ENCODE data around the gene KLHDC1.
"Not testable (repeated sequence)": the region's sequence is repeated elsewhere in the genome, so short reads cannot be mapped to it uniquely, and the experiment has no call there.

The KLHDC1 gene

DNA sequence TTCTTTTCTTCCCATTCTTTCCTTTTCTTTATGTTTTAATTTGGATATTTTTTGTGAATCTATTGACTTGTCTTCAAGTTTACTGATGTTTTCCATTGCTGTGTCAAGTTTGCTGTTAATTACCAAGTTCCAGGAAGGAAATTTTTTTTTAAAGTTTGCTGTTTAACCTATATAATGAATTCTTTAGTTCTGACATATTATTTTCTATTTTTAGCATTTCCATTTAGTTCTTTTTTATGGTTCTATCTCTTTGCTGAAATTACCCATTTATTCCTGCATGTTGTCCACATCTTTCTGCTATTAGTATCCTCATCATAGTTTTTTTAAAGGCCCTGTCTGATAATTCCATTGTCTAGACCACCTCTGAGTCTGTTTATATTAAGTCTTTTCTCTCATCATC lies 27.8 kb downstream of the KLHDC1 start:
- Histone ChIP-seq H3K4me3 (no peak overlapping the region), H3K27ac (no peak overlapping the region)

DNA sequence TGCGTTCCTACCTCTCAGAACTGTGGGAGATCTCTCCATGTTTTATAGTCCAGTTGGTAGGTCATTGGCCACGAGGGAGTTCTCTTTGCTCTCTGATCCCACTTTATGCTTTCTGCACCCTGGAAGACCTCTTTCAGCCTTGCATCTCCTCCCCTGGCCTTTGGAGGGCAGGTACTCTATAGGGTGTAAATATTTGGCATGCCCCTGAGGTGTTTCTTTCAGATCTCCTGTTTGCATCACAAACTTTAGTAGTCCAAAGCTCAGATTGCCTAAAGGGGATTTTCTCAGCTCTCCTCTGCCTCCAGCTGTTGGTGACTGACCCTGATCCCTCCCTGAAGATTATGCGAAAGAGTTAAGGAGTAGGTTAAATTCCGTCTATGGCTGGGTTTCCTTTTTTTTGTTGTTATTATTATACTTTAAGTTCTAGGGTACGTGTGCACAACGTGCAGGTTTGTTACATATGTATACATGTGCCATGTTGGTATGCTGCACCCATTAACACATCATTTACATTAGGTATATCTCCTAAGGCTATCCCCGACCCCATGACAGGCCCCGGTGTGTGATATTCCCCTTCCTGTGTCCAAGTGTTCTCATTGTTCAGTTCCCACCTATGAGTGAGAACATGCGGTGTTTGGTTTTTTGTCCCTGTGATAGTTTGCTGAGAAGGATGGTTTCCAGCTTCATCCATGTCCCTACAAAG lies 29.0 kb downstream of the KLHDC1 start:
- H3K4me3 ChIP-seq, H3K27ac ChIP-seq: not testable (repeated sequence)

DNA sequence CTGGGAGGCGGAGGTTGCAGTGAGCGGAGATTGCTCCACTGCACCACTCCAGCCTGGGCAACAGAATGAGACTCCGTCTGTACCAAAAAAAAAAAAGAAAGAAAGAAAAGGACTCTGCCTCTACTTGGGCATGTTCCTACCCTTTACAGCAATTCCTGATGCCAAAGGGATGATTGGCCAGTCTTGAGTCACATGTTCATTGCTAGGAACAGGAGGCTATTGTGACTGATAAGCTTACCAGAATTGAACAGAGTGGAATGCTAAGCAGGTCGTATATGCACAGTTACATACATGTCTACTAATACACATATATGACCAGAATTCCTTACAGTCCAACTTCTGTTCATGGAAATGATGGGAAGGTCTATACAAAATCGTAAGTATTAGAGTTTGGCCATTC lies 34.3 kb downstream of the KLHDC1 start:
- H3K27ac ChIP-seq: no peak overlapping the region
- H3K4me3 ChIP-seq: no peak overlapping the region

DNA sequence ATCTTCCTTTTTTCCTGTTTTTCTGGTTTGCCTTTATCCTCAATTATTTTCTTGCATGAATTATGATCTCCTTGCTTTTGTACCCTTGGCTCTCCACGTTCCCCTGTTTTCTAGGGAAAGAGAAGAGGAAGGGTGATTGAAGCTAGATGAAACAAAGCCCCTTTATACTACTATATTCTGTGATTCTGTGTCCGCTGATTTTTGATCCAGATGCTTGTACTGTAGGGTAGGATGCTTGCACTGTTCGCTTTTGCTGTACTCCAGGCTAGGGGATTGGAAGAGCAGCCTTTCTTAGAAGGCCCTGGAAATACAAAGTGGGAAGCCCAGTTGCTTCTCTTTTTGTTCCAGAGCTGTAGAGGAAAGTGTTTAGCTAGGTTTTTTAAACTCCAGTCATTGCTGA lies 40.0 kb downstream of the KLHDC1 start:
- no peak overlapping the region for H3K4me3 ChIP-seq
- no peak overlapping the region for H3K27ac ChIP-seq

DNA sequence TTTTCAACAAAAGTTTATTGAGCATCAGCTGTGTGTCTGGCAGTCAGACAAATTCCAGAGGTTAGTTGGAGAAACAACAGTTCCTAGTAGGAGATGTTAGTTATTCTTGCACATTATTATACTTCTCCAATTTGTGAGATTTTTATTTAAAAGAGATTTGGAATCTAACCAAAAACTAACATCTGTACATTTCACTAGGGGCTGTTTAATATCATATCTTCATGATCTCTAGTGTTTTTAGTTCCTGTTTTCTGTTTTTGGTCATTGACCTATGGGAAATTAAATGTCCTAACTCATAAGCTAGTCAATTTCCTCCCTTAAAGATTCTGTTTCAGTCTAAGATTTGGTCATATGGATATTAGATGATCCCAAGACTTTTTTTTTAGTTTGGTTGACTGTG lies 40.9 kb downstream of the KLHDC1 start:
- Histone ChIP-seq H3K27ac (no peak overlapping the region), H3K4me3 (no peak overlapping the region)

DNA sequence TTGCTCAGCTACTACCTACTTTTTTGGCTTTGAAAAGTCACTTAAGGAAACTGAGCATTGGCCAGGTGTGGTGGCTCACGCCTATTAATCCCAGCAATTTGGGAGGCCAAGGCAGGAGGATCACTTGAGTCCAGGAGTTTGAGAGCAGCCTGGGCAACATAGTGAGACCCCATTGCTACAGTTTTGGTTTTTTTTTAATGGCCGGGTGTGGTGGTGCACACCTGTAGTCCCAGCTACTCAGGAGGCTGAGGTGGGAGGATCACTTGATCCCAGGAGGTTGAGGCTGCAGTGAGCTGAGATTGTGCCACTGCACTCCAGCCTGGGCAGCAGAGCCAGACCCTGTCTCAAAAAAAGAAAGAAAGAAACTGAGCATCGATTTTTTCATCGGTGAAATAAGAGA lies 42.7 kb downstream of the KLHDC1 start:
- H3K4me3 ChIP-seq, H3K27ac ChIP-seq: not testable (repeated sequence)

DNA sequence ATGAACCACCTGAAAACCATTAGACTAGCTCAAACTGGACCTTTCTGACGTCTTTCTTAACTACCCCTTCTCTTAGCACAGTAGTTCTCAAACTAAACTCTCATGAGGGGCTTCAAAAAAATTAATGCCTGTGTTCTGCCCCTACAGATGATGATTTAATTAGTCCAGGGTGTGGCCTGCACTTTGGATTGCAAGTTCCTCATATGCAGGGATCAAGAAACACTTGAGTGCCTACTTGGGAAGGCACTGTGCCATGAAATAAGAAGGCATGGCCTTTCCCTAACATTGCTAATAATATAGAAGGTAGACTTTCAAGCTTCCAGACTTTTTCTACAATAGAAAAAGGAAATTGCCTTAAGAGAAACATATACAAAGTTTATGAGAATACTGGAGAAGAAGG lies 52.3 kb downstream of the KLHDC1 start:
- no peak overlapping the region for H3K27ac ChIP-seq
- H3K4me3 ChIP-seq: no peak overlapping the region

DNA sequence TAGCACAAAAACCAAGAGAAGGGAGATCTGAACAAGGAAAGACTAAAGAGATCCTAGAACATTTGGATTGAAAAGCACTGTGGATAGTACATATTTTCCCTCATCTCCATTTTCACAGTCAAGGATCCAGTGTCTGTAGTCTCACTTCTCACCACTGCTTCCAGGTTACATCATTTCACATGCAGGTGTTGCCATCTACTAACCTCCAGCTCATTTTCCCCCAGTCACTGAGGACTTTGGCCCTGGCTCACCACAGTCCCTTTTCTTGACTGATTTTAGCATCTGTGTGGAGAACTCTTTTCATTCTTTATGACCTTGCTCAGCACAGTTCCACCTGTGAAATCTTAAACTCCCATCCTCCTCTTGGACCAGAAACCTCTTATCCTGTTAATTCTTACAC lies 53.6 kb downstream of the KLHDC1 start:
- not testable (repeated sequence) for H3K27ac ChIP-seq, H3K4me3 ChIP-seq

DNA sequence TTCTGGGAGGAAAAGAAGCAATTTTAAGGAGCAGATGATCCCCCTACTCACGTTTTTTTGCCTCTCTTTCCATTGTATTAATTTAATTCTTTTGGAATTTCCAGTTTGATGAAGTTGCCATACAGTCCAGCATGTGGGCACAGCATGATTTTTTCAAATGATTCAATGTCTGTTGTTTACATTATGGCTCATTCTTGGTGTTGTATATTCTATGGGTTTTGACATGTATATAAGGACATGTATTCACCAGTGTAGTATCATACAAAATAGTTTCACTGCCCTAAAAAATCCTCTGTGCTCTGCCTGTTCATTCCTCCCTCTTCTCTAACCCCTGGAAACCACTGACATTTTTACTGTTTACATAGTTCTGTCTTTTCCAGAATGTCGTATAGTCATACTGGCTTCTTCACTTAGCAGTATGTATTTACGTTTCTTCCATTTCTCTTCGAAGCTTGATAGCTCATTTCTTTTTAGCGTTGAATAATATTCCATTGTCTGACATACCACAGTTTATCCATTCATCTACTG lies 61.7 kb downstream of the KLHDC1 start:
- no peak overlapping the region for H3K4me3 ChIP-seq
- H3K27ac ChIP-seq: no peak overlapping the region

DNA sequence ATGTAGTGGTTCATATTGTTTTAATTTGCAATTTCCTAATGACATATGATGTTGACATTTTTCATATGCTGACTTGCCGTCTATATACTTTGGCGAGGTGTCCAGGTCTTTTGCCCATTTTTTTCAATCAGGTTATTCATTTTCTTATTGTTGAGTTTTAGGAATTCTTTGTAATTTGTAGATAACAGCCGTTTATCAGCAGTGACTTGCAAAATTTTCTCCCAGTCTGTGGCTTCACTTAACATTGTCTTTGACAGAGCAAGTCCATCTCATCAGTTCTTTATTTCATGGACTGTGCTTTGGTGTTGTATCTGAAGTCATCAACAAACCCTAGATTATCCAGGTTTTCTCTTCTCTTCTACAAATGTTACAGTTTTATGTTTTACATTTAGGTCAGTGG lies 62.5 kb downstream of the KLHDC1 start:
- H3K4me3 ChIP-seq: no peak overlapping the region

DNA sequence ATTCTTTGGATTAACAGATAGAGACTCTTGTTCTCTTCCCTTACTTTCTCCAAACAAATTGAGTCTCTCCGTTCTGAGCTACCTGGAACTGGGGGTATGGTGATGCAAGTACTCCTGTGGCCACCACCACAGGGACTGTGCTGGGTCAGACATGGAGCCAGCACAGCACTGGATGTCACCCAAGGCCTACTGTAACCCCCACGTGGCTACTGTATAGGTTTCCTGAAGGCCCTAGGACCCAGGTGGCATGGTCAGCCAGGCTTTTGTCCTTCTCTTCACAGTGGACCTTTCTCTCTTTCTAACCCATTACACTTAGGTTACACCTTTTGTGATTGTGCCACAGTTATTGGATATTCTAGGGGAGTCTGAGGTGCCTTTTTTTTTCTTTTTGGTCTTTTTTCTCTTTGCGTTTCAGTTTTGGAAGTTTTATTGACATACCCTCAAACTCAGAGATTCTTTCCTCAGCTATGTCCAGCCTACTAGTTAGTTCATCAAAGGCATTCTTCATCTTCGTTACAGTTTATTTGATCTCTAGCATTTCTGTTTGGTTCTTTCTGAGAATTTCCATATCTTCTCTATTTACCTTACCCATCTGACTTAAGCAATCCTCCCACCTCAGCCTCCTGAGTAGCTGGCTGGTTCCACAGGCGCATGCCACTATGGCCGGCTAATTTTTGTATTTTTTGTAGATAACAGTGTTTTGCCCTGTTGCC lies 69.1 kb downstream of the KLHDC1 start:
- Histone ChIP-seq H3K4me3 (no peak overlapping the region), H3K27ac (no peak overlapping the region)

More for the DNA sequence above, 62.5 kb downstream of the KLHDC1 start:
- H3K27ac ChIP-seq: no peak overlapping the region

DNA sequence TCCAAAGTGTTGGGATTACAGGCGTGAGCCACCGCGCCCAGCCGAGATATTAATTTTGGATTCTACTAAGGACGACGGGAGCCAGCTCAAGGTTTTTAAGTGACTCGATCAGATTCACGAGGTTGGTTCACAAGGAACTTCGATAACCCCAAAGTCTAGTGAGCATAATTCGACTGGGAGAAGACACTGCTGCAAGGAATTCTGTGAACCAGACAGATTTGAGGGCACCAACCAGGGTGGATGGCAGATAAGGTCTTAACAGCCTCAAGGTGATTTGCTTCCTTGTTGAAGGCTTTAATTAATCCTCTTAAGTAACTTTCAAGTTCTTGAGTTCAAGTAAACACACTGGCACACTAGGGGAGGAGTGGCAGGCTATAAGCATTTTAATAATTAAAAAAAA lies 73.9 kb downstream of the KLHDC1 start:
- Histone ChIP-seq H3K27ac (peak overlapping the region; percentile 63 to 99 (median 97)), H3K4me3 (peak overlapping the region; percentile 78 to 99 (median 86))

DNA sequence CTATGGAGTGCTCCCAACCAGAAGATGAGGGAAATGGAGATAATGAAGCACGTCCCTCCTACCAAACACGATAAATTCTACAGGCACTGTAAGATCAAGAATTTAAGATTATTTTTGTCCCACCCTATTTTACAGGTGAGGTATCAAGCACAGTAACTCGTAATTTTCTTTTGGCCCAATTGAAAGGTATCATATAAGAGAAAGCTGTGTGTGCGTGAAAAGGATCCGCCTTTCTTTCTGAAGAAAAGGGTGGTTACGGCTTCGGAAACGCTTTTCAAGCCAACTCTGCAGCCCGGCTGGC lies 74.3 kb downstream of the KLHDC1 start:
- Histone ChIP-seq H3K4me3 (peak overlapping the region; percentile 78 to 99 (median 86)), H3K27ac (peak overlapping the region; percentile 63 to 99 (median 97))

DNA sequence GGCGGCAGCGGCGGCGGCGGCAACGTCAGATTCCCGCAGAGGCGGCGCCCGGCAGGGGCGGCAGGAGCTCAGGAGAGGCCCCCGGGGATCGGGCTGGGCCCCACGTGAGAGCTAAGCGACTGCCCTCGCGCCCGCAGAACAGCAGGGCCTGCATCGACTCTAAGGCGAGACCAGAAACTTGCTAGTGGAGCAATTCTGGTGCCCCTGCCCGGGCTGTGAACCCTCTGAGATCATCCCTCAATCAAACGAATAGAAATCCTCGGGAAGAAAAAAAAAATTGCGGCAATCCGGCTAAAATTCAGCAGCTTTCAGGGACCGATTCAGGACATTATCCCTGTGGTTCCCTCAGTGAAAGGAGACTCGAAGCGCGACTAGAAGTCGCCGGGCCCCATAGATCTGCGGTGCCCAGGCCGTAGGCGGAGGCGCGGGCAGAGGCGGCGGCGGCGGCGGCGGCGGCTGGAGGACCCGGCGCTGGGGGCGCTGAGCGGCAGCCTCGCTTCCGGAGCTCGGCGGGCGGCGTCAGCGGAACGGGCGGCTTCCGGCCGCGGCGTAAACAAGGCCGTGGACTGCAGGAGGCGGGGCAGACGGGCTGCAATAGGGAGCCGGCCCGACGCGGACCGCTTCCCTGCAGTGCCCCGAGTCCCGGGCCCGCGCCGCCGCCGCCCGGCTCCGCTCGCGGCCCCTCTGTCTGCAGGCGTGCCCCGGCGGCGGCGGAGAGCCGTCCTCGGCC lies 74.8 kb downstream of the KLHDC1 start, which contains the start of gene KLHDC2:
KLHDC2 (plus strand) TSS at position 583 of the 730 bp plus-strand sequence. CDS start 316 bp downstream, outside the sequence.
- Histone ChIP-seq H3K4me3 (peak within 1 kb of the TSS; percentile 78 to 99 (median 86)), H3K27ac (peak within 1 kb of the TSS; percentile 77 to 99 (median 97))

DNA sequence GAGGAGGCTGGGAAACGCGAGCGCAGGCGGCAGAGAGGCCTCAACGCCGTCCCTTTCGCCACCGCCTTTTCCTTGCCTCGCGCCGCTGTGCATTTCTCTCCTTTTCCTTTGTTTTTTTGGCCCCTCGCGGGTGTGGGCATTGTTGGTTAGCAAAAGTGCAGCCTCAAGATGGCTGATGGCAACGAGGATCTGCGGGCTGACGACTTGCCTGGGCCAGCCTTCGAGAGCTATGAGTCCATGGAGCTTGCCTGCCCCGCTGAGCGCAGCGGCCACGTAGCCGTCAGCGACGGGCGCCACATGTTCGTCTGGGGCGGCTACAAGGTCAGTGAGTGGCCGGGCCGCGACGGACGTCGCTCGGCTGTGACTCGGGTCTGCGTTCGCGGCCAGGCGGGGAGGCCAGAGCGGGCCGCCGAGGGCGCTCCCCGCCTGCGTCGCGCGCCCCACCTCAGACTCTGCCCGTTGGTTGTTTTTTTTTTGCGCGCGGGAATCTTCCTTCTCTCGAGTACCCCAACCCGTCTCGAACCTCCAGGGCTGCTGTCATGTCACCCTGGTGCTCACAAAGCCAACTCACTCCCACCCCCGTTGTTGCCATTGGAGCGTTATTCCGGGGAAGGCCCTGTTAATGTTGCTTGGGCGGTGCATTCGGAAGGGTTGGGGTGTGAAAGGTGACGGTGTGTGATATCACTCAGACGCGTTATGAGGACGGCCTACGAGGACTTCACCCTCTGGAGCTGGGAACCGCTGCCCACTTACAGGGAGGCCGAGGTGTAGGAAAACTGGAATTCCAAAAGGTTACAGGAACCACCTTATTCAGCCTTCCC lies 75.6 kb downstream of the KLHDC1 start:
- peak overlapping the region; percentile 77 to 99 (median 97) for H3K27ac ChIP-seq
- peak overlapping the region; percentile 78 to 99 (median 86) for H3K4me3 ChIP-seq

DNA sequence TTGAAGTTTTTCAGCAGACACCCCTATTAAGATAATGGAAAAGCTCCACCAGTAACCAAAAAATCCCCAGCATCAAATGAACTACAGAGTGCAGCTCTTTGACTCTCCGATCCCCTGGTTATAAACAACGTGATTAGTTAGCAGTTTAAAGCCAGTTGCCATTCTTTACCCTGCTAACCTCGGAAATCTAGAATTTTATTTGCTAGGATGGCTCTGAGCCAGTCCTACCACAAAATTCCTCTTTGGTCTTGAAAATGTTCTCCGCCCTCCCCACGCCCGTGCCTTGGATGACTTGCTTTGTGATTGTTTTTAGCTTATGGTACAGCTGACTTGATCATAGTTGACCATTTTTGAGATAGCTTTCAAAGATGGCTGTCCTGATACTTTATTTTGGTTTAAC lies 76.3 kb downstream of the KLHDC1 start:
- H3K27ac ChIP-seq: peak overlapping the region in 19 of 21 experiments; percentile 91 to 99 (median 98)
- H3K4me3 ChIP-seq: peak overlapping the region; percentile 78 to 99 (median 86)

DNA sequence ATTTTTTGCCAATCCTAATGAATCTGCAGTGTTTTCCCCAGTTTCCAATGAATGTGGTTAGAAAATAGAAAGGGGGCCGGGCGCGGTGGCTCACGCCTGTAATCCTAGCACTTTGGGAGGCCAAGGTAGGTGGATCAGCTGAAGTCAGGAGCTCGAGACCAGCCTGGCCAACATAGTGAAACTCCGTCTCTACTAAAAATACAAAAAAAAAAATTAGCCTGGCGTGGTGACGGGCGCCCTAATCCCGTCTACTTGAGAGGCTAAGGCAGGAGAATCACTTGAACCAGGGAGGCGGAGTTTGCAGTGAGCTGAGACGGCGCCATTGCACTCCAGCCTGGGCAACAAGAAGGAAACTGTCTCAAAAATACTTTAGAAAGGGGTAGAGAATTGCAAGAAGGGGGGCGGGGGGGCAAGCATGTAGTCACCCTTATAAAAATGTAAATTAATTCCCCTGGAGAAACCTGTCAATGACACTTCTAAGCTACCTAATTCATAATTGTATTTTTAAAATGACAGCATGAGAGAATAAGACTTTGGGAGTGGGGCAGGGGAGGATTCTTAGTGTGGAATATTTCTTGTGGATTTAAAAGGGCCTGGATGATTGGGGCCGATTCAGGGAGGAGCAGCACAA lies 76.8 kb downstream of the KLHDC1 start:
- Histone ChIP-seq H3K27ac (peak overlapping the region in 11 of 21 experiments; percentile 9 to 99 (median 97)), H3K4me3 (peak overlapping the region in 5 of 7 experiments; percentile 78 to 99 (median 95))

DNA sequence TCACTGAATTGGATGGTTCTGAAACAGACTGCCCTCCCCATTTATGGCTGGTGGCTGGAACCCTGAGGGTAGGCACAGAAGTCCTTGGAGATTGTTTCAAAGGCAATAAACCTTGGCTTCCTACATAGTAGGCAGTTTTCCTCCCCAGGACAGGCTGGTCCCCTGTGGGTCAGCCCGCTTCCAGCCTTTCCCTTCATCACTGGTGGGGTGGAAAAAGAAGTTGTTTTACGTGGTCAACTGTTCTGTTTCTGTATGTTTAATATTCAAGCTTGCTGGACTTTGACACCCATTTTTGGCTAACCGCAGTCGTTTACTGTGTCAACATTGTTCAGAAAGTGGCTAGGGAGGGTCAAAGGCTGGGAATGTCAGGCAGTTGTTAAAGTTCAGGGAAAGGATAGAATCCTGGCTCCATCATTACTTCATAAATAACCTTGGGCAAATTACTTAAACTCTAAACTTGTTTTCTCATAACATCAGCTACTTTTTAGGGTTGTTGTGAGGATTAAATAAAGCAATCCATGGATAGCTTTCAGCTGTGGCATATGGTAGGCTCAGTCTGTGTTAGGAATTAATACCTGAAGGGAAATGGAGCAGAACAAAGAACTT lies 77.4 kb downstream of the KLHDC1 start:
- H3K27ac ChIP-seq: peak overlapping the region in 6 of 21 experiments; percentile 9 to 98 (median 95)
- peak overlapping the region in 1 of 7 experiments; percentile 99 for H3K4me3 ChIP-seq

DNA sequence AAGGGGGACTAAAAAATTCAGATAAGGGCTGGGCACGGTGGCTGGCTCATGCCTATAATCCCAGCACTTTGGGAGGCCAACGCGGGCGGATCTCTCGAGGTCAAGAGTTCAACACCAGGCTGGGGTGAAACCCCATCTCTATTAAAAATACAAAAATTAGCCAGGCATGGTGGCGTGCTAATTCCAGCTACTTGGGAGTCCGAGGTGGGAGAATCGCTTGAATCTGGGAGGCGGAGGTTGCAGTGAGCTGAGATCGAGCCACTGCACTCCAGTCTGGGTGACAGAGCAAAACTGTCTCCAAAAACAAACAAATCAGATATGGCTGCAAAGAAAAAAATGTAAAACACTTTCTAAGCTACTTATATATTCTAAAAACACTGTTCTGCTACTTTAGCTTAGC lies 78.8 kb downstream of the KLHDC1 start:
- H3K27ac ChIP-seq, H3K4me3 ChIP-seq: not testable (repeated sequence)

Data from skin epidermis (tissue), 12 donors.